IPS-18c (cell line): ENCODE results near the gene BLOC1S5.
"Not testable (repeated sequence)": the region's sequence is repeated elsewhere in the genome, so short reads cannot be mapped to it uniquely, and the experiment has no call there.

ENCODE experiments used
- H3K4me3 ChIP-seq: 2 replicates; pipeline ENCODE4 v1.7.0; 2013; ENCODE audit warnings: low read depth, mild to moderate bottlenecking, low read length, moderate library complexity; ENCODE audit not compliant: insufficient read depth
- H3K9me3 ChIP-seq: one replicate; pipeline ENCODE4 v1.6.1; 2013; ENCODE audit warnings: mild to moderate bottlenecking, low read length, moderate library complexity; ENCODE audit not compliant: control insufficient read depth, insufficient read depth

BLOC1S5 gene

DNA sequence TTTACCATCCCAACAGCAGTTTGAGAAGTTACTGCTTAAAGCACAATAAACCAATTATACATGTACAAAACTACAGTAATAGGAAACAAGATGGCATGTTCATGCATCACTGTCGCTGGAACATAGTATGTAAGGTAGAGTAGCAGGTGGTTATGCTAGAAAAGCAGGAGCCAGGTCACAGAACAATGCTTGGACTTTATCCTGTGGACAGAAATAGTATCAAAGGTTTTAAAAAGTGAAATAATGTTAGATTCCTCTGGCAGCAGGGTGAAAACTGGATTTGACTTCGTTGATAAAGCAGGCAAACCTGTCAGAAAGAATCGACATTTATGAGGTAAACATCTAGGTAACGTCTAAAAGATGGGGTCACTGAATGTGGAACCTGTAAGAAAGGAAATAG lies 2.5 kb downstream of the BLOC1S5 start:
- H3K4me3 ChIP-seq: no peak overlapping the region

GRCh38 chr6:8060346-8060745 lies 3.8 kb downstream of the BLOC1S5 start:
- no peaks in the 10 kb centered on the region for H3K9me3 ChIP-seq
- no peak overlapping the region for H3K4me3 ChIP-seq

More for the DNA sequence above, 2.5 kb downstream of the BLOC1S5 start:
- H3K9me3 ChIP-seq: no peaks in the 10 kb centered on the region

GRCh38 chr6:8059129-8059528 lies 5.1 kb downstream of the BLOC1S5 start:
- Histone ChIP-seq H3K4me3 (no peak overlapping the region), H3K9me3 (no peaks in the 10 kb centered on the region)

GRCh38 chr6:8057793-8058192 lies 6.4 kb downstream of the BLOC1S5 start:
- Histone ChIP-seq H3K9me3 (no peaks in the 10 kb centered on the region), H3K4me3 (no peak overlapping the region)

- Histone ChIP-seq H3K4me3 (no peak overlapping the region), H3K9me3 (no peaks in the 10 kb centered on the region)
Observed at GRCh38 chr6:8057263-8057662, 6.9 kb downstream of the BLOC1S5 start.

- Histone ChIP-seq H3K4me3 (no peak overlapping the region), H3K9me3 (no peaks in the 10 kb centered on the region)
Observed at GRCh38 chr6:8054276-8054675, 9.9 kb downstream of the BLOC1S5 start.

DNA sequence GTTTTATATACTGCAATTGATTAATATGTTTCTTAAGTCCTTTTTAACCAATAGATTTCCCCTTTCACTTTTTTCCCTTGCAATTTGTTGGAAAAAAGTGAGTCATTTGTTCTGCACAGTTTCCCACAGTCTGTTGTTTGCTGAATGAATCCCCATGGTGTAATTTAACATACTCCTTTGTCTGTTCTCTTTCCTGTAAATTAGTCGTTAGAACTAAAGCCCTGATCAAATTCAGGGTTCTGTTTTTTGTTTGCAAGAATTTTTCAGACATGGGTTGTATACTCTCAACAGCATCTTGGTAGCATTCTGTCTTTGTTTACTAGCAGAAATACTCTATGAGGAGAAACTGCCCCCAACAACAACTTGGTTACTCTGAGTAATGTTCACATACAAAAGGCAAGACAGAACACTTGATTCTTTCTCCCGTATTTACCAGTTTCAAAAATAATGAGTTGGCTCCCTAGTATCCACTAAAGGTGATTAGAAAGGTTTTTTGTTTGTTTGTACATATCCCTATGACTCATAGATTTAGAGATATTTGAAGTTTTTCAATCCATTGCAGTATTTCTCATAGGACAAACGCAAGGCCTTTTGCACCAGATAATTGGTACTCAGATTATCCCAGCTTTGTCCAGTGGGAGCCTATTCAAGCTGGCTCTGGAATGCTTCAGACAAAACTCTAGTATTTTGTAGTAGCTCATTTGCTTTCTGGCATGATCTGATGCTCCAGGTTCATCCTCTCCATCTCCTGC lies 16.5 kb downstream of the BLOC1S5 start:
- Histone ChIP-seq H3K9me3 (no peaks in the 10 kb centered on the region), H3K4me3 (no peak overlapping the region)

- H3K9me3 ChIP-seq, H3K4me3 ChIP-seq: not testable (repeated sequence)
Observed at GRCh38 chr6:8045769-8046168, 18.4 kb downstream of the BLOC1S5 start.

- H3K4me3 ChIP-seq: no peak overlapping the region
- H3K9me3 ChIP-seq: peaks cover 2% of the 10 kb centered on the region
Observed at GRCh38 chr6:8043221-8043620, 21.0 kb downstream of the BLOC1S5 start.

- Histone ChIP-seq H3K9me3 (peaks cover 2% of the 10 kb centered on the region), H3K4me3 (no peak overlapping the region)
Observed at GRCh38 chr6:8041913-8042583, 22.1 kb downstream of the BLOC1S5 start.

- H3K9me3 ChIP-seq: not testable (repeated sequence)
Observed at GRCh38 chr6:8034107-8034506, 30.1 kb downstream of the BLOC1S5 start.

GRCh38 chr6:8030920-8031319 lies 33.3 kb downstream of the BLOC1S5 start:
- H3K4me3 ChIP-seq: no peak overlapping the region
- no peaks in the 10 kb centered on the region for H3K9me3 ChIP-seq

More at GRCh38 chr6:8034107-8034506, 30.1 kb downstream of the BLOC1S5 start:
- H3K4me3 ChIP-seq: not testable (repeated sequence)

GRCh38 chr6:8029243-8029870 lies 34.8 kb downstream of the BLOC1S5 start:
- no peaks in the 10 kb centered on the region for H3K9me3 ChIP-seq
- H3K4me3 ChIP-seq: no peak overlapping the region

DNA sequence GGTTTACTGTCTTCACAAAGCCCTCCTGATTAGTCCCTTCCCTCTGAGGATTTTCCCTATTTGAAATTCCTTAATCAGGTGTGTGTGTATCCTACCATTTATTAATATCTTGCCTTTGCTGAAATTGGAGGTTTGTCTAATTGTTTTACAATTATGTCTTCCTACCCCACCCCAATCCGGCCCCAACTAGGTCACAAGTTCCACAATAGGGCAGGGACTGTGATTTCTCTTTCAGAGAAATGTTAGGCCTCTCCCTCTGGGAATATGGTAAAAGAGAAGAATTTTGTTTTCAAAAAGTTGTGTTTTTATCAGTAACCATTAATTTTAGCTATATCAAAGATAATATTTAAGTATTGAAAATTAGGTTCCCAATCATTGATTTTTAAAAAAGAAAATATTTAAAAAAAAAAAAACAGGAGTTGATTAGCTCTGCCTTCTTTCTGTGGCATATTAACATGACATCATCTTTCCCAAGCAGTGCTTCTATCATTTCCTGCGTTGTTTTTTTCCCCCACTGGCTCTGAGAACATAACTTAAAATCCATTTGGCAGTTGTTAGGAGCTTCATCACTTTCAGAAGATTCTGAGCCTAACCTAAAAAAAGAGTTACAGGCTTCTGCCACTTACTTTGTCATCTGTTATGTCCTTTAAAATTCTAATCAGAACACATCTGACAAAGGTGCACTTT lies 36.1 kb downstream of the BLOC1S5 start:
- H3K9me3 ChIP-seq: no peaks in the 10 kb centered on the region
- H3K4me3 ChIP-seq: no peak overlapping the region

DNA sequence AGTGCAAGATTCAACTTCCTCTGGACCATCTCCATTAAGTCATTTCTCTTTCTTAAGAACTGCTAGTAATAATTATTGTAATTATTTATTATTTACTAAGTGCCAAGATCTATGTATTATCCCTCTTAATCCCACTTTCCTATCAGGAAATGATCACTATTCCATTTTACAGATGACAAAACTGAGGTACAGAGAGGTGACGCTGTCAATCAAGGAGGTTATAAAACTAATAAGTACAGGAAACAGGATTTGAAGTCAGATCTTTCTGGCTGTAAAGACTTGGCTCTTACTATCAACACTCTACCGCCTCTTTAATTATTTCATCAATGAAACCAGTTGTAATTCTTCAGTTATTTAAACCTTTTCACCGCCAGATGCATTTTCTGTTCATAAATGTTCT lies 37.4 kb downstream of the BLOC1S5 start:
- no peak overlapping the region for H3K4me3 ChIP-seq
- no peaks in the 10 kb centered on the region for H3K9me3 ChIP-seq

GRCh38 chr6:8025191-8025590 lies 39.0 kb downstream of the BLOC1S5 start:
- Histone ChIP-seq H3K4me3 (no peak overlapping the region), H3K9me3 (no peaks in the 10 kb centered on the region)

DNA sequence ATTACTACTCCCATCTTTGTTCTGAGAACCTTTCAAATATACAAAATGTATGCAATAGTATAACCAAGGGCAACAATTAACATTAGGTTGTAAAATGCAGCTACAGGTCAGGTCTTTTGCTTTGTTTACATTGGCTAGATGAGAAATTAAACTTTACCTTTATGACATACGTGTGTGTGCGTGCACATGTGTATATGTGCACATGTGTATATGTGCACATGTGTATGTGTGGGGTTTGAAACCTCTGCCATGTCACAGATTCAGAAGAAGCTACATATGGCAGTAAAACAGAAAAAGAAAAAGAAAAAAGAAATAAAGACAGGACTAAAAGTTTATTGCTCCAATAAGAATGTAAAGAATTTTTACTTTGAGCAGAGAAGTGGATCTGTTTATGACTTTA lies 40.6 kb downstream of the BLOC1S5 start:
- H3K4me3 ChIP-seq: no peak overlapping the region
- H3K9me3 ChIP-seq: no peaks in the 10 kb centered on the region

- Histone ChIP-seq H3K9me3 (no peaks in the 10 kb centered on the region), H3K4me3 (no peak overlapping the region)
Observed at GRCh38 chr6:8020083-8020482, 44.1 kb downstream of the BLOC1S5 start.
